MCF 10A (cell line): ENCODE data around the gene VAMP5. TPM values are rescaled to one million over a fixed set of nuclear protein-coding genes. Genes with fewer than 3 reads are reported as not detected.

Source experiments
- BruUV-seq: library from RNA; stranded (reverse); fragments of 400-500 nt; replicated peaks from 2 replicates; lab custom pipeline; 2021; lab: Mats Ljungman, UMichigan
- CTCF ChIA-PET: fragments of 300-600 bp; sonication (Branson Sonifier 250); formaldehyde crosslinking; extraction: SDS; loops from one replicate; lab custom pipeline; 2021; ENCODE audit warnings: antibody characterized with exemption, inconsistent platforms; lab: Yijun Ruan, JAX
- POLR2A ChIA-PET: fragments of 300-600, 350-650 bp; sonication (Branson Sonifier 250); formaldehyde crosslinking; extraction: SDS; loops from one replicate; lab custom pipeline; 2020; ENCODE audit warnings: antibody characterized with exemption, inconsistent platforms; lab: Yijun Ruan, JAX
- DNase-seq: peaks from one replicate; pipeline ENCODE4 v3.0.0-alpha.2; 2018; ENCODE audit not compliant: unreplicated experiment
- H3K27ac Mint-ChIP-seq: one replicate; pipeline ENCODE4 v1.8.0; 2022; ENCODE audit warnings: mild to moderate bottlenecking, low read depth, mixed read lengths; ENCODE audit not compliant: unreplicated experiment
- H3K27me3 Mint-ChIP-seq: one replicate; pipeline ENCODE4 v1.8.0; 2022; ENCODE audit warnings: mixed read lengths; ENCODE audit not compliant: insufficient read depth, unreplicated experiment
- H3K36me3 Mint-ChIP-seq: one replicate; pipeline ENCODE4 v1.8.0; 2022; ENCODE audit warnings: mild to moderate bottlenecking, moderate library complexity, mixed read lengths; ENCODE audit not compliant: insufficient read depth, unreplicated experiment
- H3K4me1 Mint-ChIP-seq: one replicate; pipeline ENCODE4 v1.8.0; 2022; ENCODE audit warnings: mixed read lengths; ENCODE audit not compliant: insufficient read depth, unreplicated experiment
- H3K4me3 Mint-ChIP-seq: one replicate; pipeline ENCODE4 v1.8.0; 2022; ENCODE audit warnings: mild to moderate bottlenecking, moderate library complexity, mixed read lengths; ENCODE audit not compliant: unreplicated experiment
- H3K9me3 Mint-ChIP-seq: one replicate; pipeline ENCODE4 v1.8.0; 2022; ENCODE audit warnings: mixed read lengths; ENCODE audit not compliant: unreplicated experiment
- CTCF ChIP-seq: fragments of 200-600 bp; IDR thresholded peaks from one replicate; pipeline ENCODE4 v1.8.0; 2022; ENCODE audit warnings: antibody characterized with exemption, mild to moderate bottlenecking; ENCODE audit not compliant: unreplicated experiment
- intact Hi-C: fragments of 100-400 bp; cut with micrococcal nuclease; formaldehyde crosslinking; loops from 2 replicates; pipeline ENCODE4 v1.14.1; 2022
- total RNA-seq: library from RNA; stranded (reverse); gene quantifications from 2 replicates; pipeline ENCODE4 v1.2.3, GENCODE V29; 2022

The VAMP5 gene
- total RNA-seq, 1 experiment from 2014 or later, result 1.6 TPM

- peak overlapping the region; percentile 96 for H3K27ac Mint-ChIP-seq
- intact Hi-C loops, result no loop called here
- no peaks in the 10 kb centered on the region for H3K27me3 Mint-ChIP-seq
- TF ChIP-seq CTCF, result no peak
- ChIA-PET POLR2A (interaction anchor here (0.6 to 18.1 kb wide), 27 partner anchors 9 to 568 kb away, joined by 3 to 376 read pairs (median 8); partner anchors contain the start of genes C2orf68, ELMOD3, GGCX and POLR1A), CTCF (interaction anchor here (1.0 to 3.3 kb wide), 12 partner anchors 14 to 211 kb away, joined by 3 to 28 read pairs (median 5); partner anchors contain the start of genes SH2D6 and TGOLN2)
- no TSS peak for BruUV-seq
- H3K36me3 Mint-ChIP-seq, result peaks cover 40% of the 10 kb centered on the region
- H3K4me1 Mint-ChIP-seq, result peaks cover 46% of the 10 kb centered on the region
- H3K9me3 Mint-ChIP-seq, result no peaks in the 10 kb centered on the region
- peak; percentile 38 for DNase-seq
- H3K4me3 Mint-ChIP-seq, result peak overlapping the region; percentile 98
Observed at GRCh38 chr2:85537600-85538506, 46.4 kb upstream of the VAMP5 start.

GRCh38 chr2:85538507-85539360 is 45.5 kb upstream of the VAMP5 start, which contains the start of gene MAT2A:
TSS of gene MAT2A (plus strand) at chr2:85539168. CDS start at chr2:85539288, 120 bp downstream.
- TSS peak; percentile 77 for BruUV-seq
- Mint-ChIP-seq H3K36me3 (peaks cover 48% of the 10 kb centered on the region), H3K4me3 (peak within 1 kb of the TSS; percentile 98), H3K27me3 (no peaks in the 10 kb centered on the region), H3K27ac (peak within 1 kb of the TSS; percentile 96), H3K9me3 (no peaks in the 10 kb centered on the region), H3K4me1 (peaks cover 52% of the 10 kb centered on the region)
- intact Hi-C loops, result loop anchor here (1.0 kb wide), 2 partner anchors 33 to 39 kb away; no protein-coding TSS in a partner anchor
- POLR2A ChIA-PET, result interaction anchor here (0.6 to 18.1 kb wide), 43 partner anchors 10 to 567 kb away, joined by 3 to 376 read pairs (median 5); partner anchors contain the start of genes C2orf68, ELMOD3, GGCX and POLR1A
- DNase-seq, result peak; percentile 90
- TF ChIP-seq CTCF, result peak; percentile 25
- CTCF ChIA-PET, result interaction anchor here (0.7 to 4.0 kb wide), 9 partner anchors 12 to 211 kb away, joined by 3 to 38 read pairs (median 5); partner anchors contain the start of genes SH2D6 and TGOLN2

- intact Hi-C loops, result loop anchor here (1.0 kb wide), 2 partner anchors 34 to 40 kb away; no protein-coding TSS in a partner anchor
- POLR2A ChIA-PET, result interaction anchor here (0.6 to 18.1 kb wide), 43 partner anchors 8 to 477 kb away, joined by 3 to 376 read pairs (median 7); partner anchors contain the start of genes C2orf68, ELMOD3, GGCX and RETSAT
Observed at GRCh38 chr2:85539361-85540132, 44.7 kb upstream of the VAMP5 start.

More at GRCh38 chr2:85539361-85540132, 44.7 kb upstream of the VAMP5 start:
- Mint-ChIP-seq H3K4me3 (peak overlapping the region; percentile 98), H3K27ac (peak overlapping the region; percentile 96), H3K36me3 (peaks cover 57% of the 10 kb centered on the region), H3K27me3 (no peaks in the 10 kb centered on the region), H3K4me1 (peaks cover 51% of the 10 kb centered on the region), H3K9me3 (no peaks in the 10 kb centered on the region)
- DNase-seq, result peak; percentile 63
- CTCF ChIA-PET, result interaction anchor here (0.6 to 5.3 kb wide), 10 partner anchors 11 to 787 kb away, joined by 3 to 53 read pairs (median 6); partner anchors contain the start of gene SH2D6
- TF ChIP-seq CTCF, result no peak
- BruUV-seq, result no TSS peak
